HG03159 (cell line): ENCODE results near the gene ST3GAL2.

Experiments
- ATAC-seq: cut with Tn5 transposase; IDR thresholded peaks from one replicate; pipeline ENCODE4 v1.9.1; 2021; ENCODE audit warnings: mild to moderate bottlenecking, moderate library complexity; ENCODE audit not compliant: unreplicated experiment

ST3GAL2 gene

GRCh38 chr16:70438969-70439862 lies at the start of gene ST3GAL2:
TSS of gene ST3GAL2 (minus strand) at chr16:70439100. CDS start at chr16:70398530, 40,570 bp downstream.
- ATAC-seq = peak; percentile 83

GRCh38 chr16:70484867-70485266 lies 46.0 kb upstream of the ST3GAL2 start:
- ATAC-seq = no peak

GRCh38 chr16:70483426-70483825 lies 44.5 kb upstream of the ST3GAL2 start:
- no peak for ATAC-seq

GRCh38 chr16:70482624-70483023 lies 43.7 kb upstream of the ST3GAL2 start:
- ATAC-seq = no peak

- no peak for ATAC-seq
Measured at GRCh38 chr16:70481929-70482536, 43.1 kb upstream of the ST3GAL2 start.

GRCh38 chr16:70480127-70481105 lies 41.5 kb upstream of the ST3GAL2 start:
- ATAC-seq = no peak

GRCh38 chr16:70478912-70479341 lies 40.0 kb upstream of the ST3GAL2 start:
- no peak for ATAC-seq

GRCh38 chr16:70478169-70478568 lies 39.3 kb upstream of the ST3GAL2 start:
- no peak for ATAC-seq

GRCh38 chr16:70476272-70477020 lies 37.5 kb upstream of the ST3GAL2 start:
- ATAC-seq = peak; percentile 84

- no peak for ATAC-seq
Measured at GRCh38 chr16:70475054-70475871, 36.4 kb upstream of the ST3GAL2 start.

GRCh38 chr16:70474320-70475053 lies 35.6 kb upstream of the ST3GAL2 start:
- no peak for ATAC-seq

GRCh38 chr16:70473446-70474319 lies 34.8 kb upstream of the ST3GAL2 start:
- ATAC-seq = no peak

GRCh38 chr16:70472786-70473433 lies 34.0 kb upstream of the ST3GAL2 start:
- ATAC-seq = no peak

GRCh38 chr16:70470927-70471341 lies 32.0 kb upstream of the ST3GAL2 start:
- no peak for ATAC-seq

GRCh38 chr16:70470141-70470926 lies 31.4 kb upstream of the ST3GAL2 start:
- no peak for ATAC-seq

- ATAC-seq = no peak
Measured at GRCh38 chr16:70468776-70469525, 30.1 kb upstream of the ST3GAL2 start.
